Measurements from ENCODE around the gene POMC.
"Not testable (repeated sequence)": the region's sequence is repeated elsewhere in the genome, so short reads cannot be mapped to it uniquely, and the experiment has no call there.

The POMC gene

DNA sequence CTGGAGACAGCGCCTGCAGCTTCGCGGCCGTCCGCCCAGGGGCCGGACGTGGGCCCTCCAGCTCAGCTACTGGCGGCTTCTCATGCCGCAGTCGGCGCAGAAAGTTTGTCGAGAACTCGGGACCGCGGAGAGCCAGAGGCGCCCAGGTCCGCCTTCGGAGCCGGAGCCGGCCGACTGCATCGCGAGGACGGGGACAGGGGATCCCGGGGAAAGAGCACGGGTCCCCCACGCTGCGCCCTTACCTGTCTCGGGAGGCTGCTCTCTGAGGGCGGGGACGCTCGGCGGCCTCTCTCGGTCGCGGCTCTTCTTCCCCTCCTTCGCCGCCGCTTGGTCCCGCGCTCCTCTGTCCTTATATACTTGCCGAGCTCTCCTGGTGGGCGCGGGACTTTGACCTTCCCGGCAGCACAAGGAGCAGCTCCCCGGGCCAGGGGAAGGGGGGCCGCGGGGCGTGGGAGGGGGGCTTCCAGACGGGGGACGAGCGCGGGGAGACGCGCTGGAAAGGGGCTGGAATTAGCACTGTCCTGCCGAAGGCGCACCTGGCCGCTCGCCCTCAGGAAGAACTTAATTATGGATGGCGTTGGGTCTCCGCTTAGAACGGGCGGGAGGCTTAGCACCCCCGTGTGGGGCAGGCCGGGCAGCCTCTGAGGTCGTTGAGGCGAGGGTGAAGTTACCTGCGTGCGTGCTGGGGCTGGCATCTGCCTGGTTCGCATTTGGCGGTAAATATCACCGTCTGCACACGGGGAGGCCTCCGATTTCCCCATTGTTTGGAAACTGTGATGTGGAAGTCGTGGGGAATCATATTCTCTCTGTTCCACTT lies at the start of gene POMC:
POMC (minus strand) TSS at position 325 of the 817 bp plus-strand sequence. CDS start 3,808 bp downstream, outside the sequence.
- DNase-seq (ENCODE audit: low read depth, low spot score) = no peak
- Histone ChIP-seq H3K4me3 (ENCODE audit: low read length) (peak within 1 kb of the TSS; percentile 36; the same call in 1 of the 2 replicates), H3K27ac (ENCODE audit: low read length) (no peak within 1 kb of the TSS), H3K27me3 (ENCODE audit: control insufficient read depth, insufficient read depth, low read length) (peaks cover 23% of the 10 kb centered on the region), H3K4me1 (ENCODE audit: control insufficient read depth, insufficient read depth, low read length) (no peaks in the 10 kb centered on the region), H3K9me3 (ENCODE audit: control insufficient read depth, insufficient read depth, low read length) (no peaks in the 10 kb centered on the region), H3K36me3 (ENCODE audit: control insufficient read depth, insufficient read depth, low read length) (no peaks in the 10 kb centered on the region)
- WGBS (ENCODE audit: insufficient coverage, insufficient read length) = no CpG with 5 or more reads among the region's 75 CpGs

DNA sequence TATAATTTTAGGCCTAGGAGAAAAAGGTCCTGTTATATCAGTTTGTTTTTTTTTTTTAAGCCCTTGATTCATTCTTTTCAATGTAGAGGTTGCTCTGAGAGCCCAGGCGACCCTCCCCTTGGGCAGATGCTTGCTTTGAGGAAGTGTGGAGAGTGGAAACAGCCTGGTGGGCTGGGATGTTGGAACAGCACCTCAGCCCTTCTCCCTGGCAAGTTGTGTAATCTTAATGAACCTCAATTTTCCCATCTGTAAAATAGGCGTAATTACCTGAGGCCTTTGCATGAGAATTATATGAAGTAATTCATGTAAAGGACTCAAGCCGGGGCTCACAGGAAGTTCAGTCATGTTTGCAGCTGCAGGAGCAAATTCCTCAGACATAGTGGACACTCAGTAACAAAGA lies 49.7 kb upstream of the POMC start:
- Histone ChIP-seq H3K27ac (ENCODE audit: low read length) (no peak overlapping the region), H3K36me3 (ENCODE audit: control insufficient read depth, insufficient read depth, low read length) (no peaks in the 10 kb centered on the region), H3K4me3 (ENCODE audit: low read length) (no peak overlapping the region), H3K27me3 (ENCODE audit: control insufficient read depth, insufficient read depth, low read length) (no peaks in the 10 kb centered on the region), H3K4me1 (ENCODE audit: control insufficient read depth, insufficient read depth, low read length) (no peaks in the 10 kb centered on the region), H3K9me3 (ENCODE audit: control insufficient read depth, insufficient read depth, low read length) (no peaks in the 10 kb centered on the region)
- no CpG with 5 or more reads among the region's 3 CpGs for WGBS (ENCODE audit: insufficient coverage, insufficient read length)
- DNase-seq (ENCODE audit: low read depth, low spot score) = no peak

GRCh38 chr2:25215948-25216679 lies 47.7 kb upstream of the POMC start:
- Histone ChIP-seq H3K27me3 (ENCODE audit: control insufficient read depth, insufficient read depth, low read length) (no peaks in the 10 kb centered on the region), H3K27ac (ENCODE audit: low read length) (no peak overlapping the region), H3K9me3 (ENCODE audit: control insufficient read depth, insufficient read depth, low read length) (no peaks in the 10 kb centered on the region), H3K36me3 (ENCODE audit: control insufficient read depth, insufficient read depth, low read length) (no peaks in the 10 kb centered on the region), H3K4me3 (ENCODE audit: low read length) (peak overlapping the region; percentile 60; the same call in 1 of the 2 replicates), H3K4me1 (ENCODE audit: control insufficient read depth, insufficient read depth, low read length) (no peaks in the 10 kb centered on the region)
- peak; percentile 58 for DNase-seq (ENCODE audit: low read depth, low spot score)
- WGBS (ENCODE audit: insufficient coverage, insufficient read length) = no CpG with 5 or more reads among the region's 71 CpGs

GRCh38 chr2:25215232-25215631 lies 46.9 kb upstream of the POMC start:
- no peaks in the 10 kb centered on the region for H3K4me1 ChIP-seq (ENCODE audit: control insufficient read depth, insufficient read depth, low read length)
- H3K4me3 ChIP-seq (ENCODE audit: low read length) = peak overlapping the region; percentile 60; the same call in 1 of the 2 replicates
- WGBS (ENCODE audit: insufficient coverage, insufficient read length) = no CpG with 5 or more reads among the region's 5 CpGs

DNA sequence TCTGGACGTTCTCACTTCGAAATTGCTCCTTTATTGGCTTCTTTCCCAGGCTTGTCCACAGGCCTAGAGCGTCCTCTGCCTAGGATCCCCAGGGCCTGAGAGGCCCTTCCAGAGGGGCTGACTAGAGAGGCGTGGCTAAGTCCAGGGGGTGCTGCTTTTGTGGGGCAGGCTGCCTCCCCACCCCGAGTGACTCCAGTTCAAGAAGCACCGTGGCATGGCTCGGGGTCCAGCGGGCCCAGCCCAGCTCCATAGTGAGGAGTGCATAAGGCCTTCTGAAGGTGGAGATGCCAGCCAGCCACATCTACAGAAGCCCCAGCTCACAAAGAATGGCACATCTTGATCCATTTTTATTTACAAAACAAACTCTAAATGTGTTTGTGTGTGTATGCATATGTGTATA lies 44.8 kb upstream of the POMC start:
- H3K27ac ChIP-seq (ENCODE audit: low read length) = no peak overlapping the region
- no peaks in the 10 kb centered on the region for H3K9me3 ChIP-seq (ENCODE audit: control insufficient read depth, insufficient read depth, low read length)
- no peaks in the 10 kb centered on the region for H3K27me3 ChIP-seq (ENCODE audit: control insufficient read depth, insufficient read depth, low read length)
- H3K36me3 ChIP-seq (ENCODE audit: control insufficient read depth, insufficient read depth, low read length) = no peaks in the 10 kb centered on the region
- DNase-seq (ENCODE audit: low read depth, low spot score) = no peak
- no peak overlapping the region for H3K4me3 ChIP-seq (ENCODE audit: low read length)
- WGBS (ENCODE audit: insufficient coverage, insufficient read length) = no CpG with 5 or more reads among the region's 8 CpGs
- no peaks in the 10 kb centered on the region for H3K4me1 ChIP-seq (ENCODE audit: control insufficient read depth, insufficient read depth, low read length)

More at GRCh38 chr2:25215232-25215631, 46.9 kb upstream of the POMC start:
- no peaks in the 10 kb centered on the region for H3K36me3 ChIP-seq (ENCODE audit: control insufficient read depth, insufficient read depth, low read length)
- no peaks in the 10 kb centered on the region for H3K27me3 ChIP-seq (ENCODE audit: control insufficient read depth, insufficient read depth, low read length)
- DNase-seq (ENCODE audit: low read depth, low spot score) = no peak
- no peaks in the 10 kb centered on the region for H3K9me3 ChIP-seq (ENCODE audit: control insufficient read depth, insufficient read depth, low read length)
- no peak overlapping the region for H3K27ac ChIP-seq (ENCODE audit: low read length)

DNA sequence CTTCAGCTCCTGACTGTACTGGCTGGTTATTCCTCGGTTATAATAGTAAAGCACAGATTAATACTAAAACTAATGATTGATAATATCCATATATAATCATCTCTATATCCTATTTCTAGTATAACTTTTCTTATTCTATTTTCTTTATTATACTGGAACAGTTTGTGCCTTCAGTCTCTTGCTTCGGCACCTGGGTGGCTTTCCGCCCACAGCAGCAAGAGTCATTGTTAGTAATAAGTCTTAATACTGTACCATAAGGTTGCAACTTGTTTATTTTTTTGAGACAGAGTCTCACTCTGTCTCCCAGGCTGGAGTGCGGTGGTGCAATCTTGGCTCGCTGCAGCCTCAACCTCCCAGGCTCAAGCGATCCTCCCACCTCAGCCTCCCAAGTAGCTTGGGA lies 42.5 kb upstream of the POMC start:
- H3K9me3 ChIP-seq (ENCODE audit: control insufficient read depth, insufficient read depth, low read length); DNase-seq (ENCODE audit: low read depth, low spot score); H3K27me3 ChIP-seq (ENCODE audit: control insufficient read depth, insufficient read depth, low read length); H3K36me3 ChIP-seq (ENCODE audit: control insufficient read depth, insufficient read depth, low read length); H3K27ac ChIP-seq (ENCODE audit: low read length); H3K4me1 ChIP-seq (ENCODE audit: control insufficient read depth, insufficient read depth, low read length); H3K4me3 ChIP-seq (ENCODE audit: low read length): not testable (repeated sequence)
- no CpG with 5 or more reads among the region's 6 CpGs for WGBS (ENCODE audit: insufficient coverage, insufficient read length)

- DNase-seq (ENCODE audit: low read depth, low spot score) = no peak
- H3K36me3 ChIP-seq (ENCODE audit: control insufficient read depth, insufficient read depth, low read length) = no peaks in the 10 kb centered on the region
- no peak overlapping the region for H3K4me3 ChIP-seq (ENCODE audit: low read length)
- no peaks in the 10 kb centered on the region for H3K9me3 ChIP-seq (ENCODE audit: control insufficient read depth, insufficient read depth, low read length)
- no peaks in the 10 kb centered on the region for H3K4me1 ChIP-seq (ENCODE audit: control insufficient read depth, insufficient read depth, low read length)
- H3K27ac ChIP-seq (ENCODE audit: low read length) = no peak overlapping the region
- no CpG with 5 or more reads among the region's 5 CpGs for WGBS (ENCODE audit: insufficient coverage, insufficient read length)
- H3K27me3 ChIP-seq (ENCODE audit: control insufficient read depth, insufficient read depth, low read length) = no peaks in the 10 kb centered on the region
These were observed 38.7 kb upstream of the POMC start for GRCh38 chr2:25207078-25207545.

- no CpG with 5 or more reads among the region's 59 CpGs for WGBS (ENCODE audit: insufficient coverage, insufficient read length)
- Histone ChIP-seq H3K27me3 (ENCODE audit: control insufficient read depth, insufficient read depth, low read length) (no peaks in the 10 kb centered on the region), H3K9me3 (ENCODE audit: control insufficient read depth, insufficient read depth, low read length) (no peaks in the 10 kb centered on the region), H3K4me3 (ENCODE audit: low read length) (no peak overlapping the region), H3K36me3 (ENCODE audit: control insufficient read depth, insufficient read depth, low read length) (no peaks in the 10 kb centered on the region), H3K4me1 (ENCODE audit: control insufficient read depth, insufficient read depth, low read length) (no peaks in the 10 kb centered on the region), H3K27ac (ENCODE audit: low read length) (no peak overlapping the region)
- DNase-seq (ENCODE audit: low read depth, low spot score) = no peak
These were observed 35.9 kb upstream of the POMC start for GRCh38 chr2:25204190-25204838.

- Histone ChIP-seq H3K9me3 (ENCODE audit: control insufficient read depth, insufficient read depth, low read length) (no peaks in the 10 kb centered on the region), H3K36me3 (ENCODE audit: control insufficient read depth, insufficient read depth, low read length) (no peaks in the 10 kb centered on the region), H3K4me1 (ENCODE audit: control insufficient read depth, insufficient read depth, low read length) (no peaks in the 10 kb centered on the region), H3K4me3 (ENCODE audit: low read length) (no peak overlapping the region), H3K27ac (ENCODE audit: low read length) (no peak overlapping the region), H3K27me3 (ENCODE audit: control insufficient read depth, insufficient read depth, low read length) (no peaks in the 10 kb centered on the region)
- no peak for DNase-seq (ENCODE audit: low read depth, low spot score)
- WGBS (ENCODE audit: insufficient coverage, insufficient read length) = no CpG with 5 or more reads among the region's 11 CpGs
These were observed 33.9 kb upstream of the POMC start for GRCh38 chr2:25202275-25202674.

- Histone ChIP-seq H3K9me3 (ENCODE audit: control insufficient read depth, insufficient read depth, low read length) (no peaks in the 10 kb centered on the region), H3K36me3 (ENCODE audit: control insufficient read depth, insufficient read depth, low read length) (no peaks in the 10 kb centered on the region), H3K27ac (ENCODE audit: low read length) (no peak overlapping the region), H3K4me1 (ENCODE audit: control insufficient read depth, insufficient read depth, low read length) (no peaks in the 10 kb centered on the region), H3K27me3 (ENCODE audit: control insufficient read depth, insufficient read depth, low read length) (no peaks in the 10 kb centered on the region), H3K4me3 (ENCODE audit: low read length) (no peak overlapping the region)
- WGBS (ENCODE audit: insufficient coverage, insufficient read length) = no CpG with 5 or more reads among the region's 7 CpGs
- DNase-seq (ENCODE audit: low read depth, low spot score) = no peak
These were observed 33.4 kb upstream of the POMC start for GRCh38 chr2:25201794-25202193.
